ENCODE measurements around the gene SLC1A5.

DNA sequence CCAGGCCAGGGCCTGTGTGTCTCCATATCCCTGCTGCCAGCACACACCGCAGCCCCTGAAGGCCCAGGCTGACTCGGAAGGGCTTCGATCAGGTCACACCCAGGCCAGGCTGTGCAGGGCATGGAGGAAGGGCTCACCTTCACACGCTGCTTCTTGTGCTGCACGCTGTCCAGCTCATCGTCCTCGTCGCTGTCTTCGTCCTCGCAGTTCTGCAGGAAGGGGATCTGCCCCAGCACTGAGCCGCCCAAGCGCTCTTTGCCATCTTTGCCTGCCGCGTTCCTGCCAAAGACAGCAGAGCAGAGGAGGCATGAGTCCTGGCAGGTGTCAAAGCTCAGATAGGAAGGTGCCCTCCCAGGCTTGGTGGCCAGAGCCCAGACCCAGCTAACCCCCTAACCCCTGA, 57.8 kb downstream of the SLC1A5 start:
- TF ChIP-seq POLR2A (IDR thresholded peaks at IDR 0.05) = no peak
- TF ChIP-seq, protein P1, sequence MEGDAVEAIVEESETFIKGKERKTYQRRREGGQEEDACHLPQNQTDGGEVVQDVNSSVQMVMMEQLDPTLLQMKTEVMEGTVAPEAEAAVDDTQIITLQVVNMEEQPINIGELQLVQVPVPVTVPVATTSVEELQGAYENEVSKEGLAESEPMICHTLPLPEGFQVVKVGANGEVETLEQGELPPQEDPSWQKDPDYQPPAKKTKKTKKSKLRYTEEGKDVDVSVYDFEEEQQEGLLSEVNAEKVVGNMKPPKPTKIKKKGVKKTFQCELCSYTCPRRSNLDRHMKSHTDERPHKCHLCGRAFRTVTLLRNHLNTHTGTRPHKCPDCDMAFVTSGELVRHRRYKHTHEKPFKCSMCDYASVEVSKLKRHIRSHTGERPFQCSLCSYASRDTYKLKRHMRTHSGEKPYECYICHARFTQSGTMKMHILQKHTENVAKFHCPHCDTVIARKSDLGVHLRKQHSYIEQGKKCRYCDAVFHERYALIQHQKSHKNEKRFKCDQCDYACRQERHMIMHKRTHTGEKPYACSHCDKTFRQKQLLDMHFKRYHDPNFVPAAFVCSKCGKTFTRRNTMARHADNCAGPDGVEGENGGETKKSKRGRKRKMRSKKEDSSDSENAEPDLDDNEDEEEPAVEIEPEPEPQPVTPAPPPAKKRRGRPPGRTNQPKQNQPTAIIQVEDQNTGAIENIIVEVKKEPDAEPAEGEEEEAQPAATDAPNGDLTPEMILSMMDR (IDR thresholded peaks at IDR 0.05) = no peak

Data from uterus (tissue), 2 donors.